Endothelial cell of umbilical vein (primary cell): ENCODE measurements around the gene MAP7D2. TPM values are rescaled to one million over a fixed set of nuclear protein-coding genes. Genes with fewer than 3 reads are reported as not detected.

ENCODE experiments used
- BruUV-seq: library from RNA; stranded (reverse); fragments of 400-500 nt; replicated peaks from 2 replicates; lab custom pipeline; 2021; lab: Mats Ljungman, UMichigan
- CTCF ChIA-PET: fragments of 300-600, 350-600 bp; sonication (Branson Sonifier 250); formaldehyde crosslinking; loops from one replicate; lab custom pipeline; 2021; ENCODE audit warnings: antibody characterized with exemption, inconsistent platforms; lab: Charles Lee
- POLR2A ChIA-PET: fragments of 300-600, 350-600 bp; sonication (Branson Sonifier 250); formaldehyde crosslinking; loops from one replicate; lab custom pipeline; 2021; ENCODE audit warnings: antibody characterized with exemption, inconsistent platforms; lab: Charles Lee
- DNase-seq: peaks from one replicate; pipeline ENCODE4 v3.0.0-alpha.2; 2011; ENCODE audit warnings: low read depth, low spot score
- FAIRE-seq: peaks from 2 replicates; lab custom pipeline; 2011; peaks lifted over from hg19 to GRCh38; lab: Jason Lieb, UNC
- H2AFZ ChIP-seq: 2 replicates; pipeline ENCODE4 v1.6.0; 2012; ENCODE audit warnings: low read depth, low read length, control low read depth, inconsistent platforms
- H3K27ac ChIP-seq: 2 replicates; pipeline ENCODE4 v1.5.1; 2011; ENCODE audit warnings: low read depth, mild to moderate bottlenecking, control low read depth, low read length, moderate library complexity; ENCODE audit not compliant: insufficient read depth
- H3K27me3 ChIP-seq, 2 experiments: 2 replicates each; pipeline versions ENCODE4 v1.6.0 to v1.6.1; 2011; ENCODE audit warnings: low read length in 2 of 2, mixed read lengths in 1 of 2; ENCODE audit not compliant: control insufficient read depth in 2 of 2, insufficient read depth in 2 of 2
- H3K36me3 ChIP-seq, 2 experiments: 2 replicates in 1 of 2; 3 replicates in 1 of 2; pipeline ENCODE4 v1.5.1; 2011; ENCODE audit warnings: low read length in 2 of 2, mild to moderate bottlenecking in 1 of 2, moderate library complexity in 1 of 2; ENCODE audit not compliant: control insufficient read depth in 2 of 2, insufficient read depth in 2 of 2; ENCODE audit errors: extremely low read depth in 1 of 2
- H3K4me1 ChIP-seq: 3 replicates; pipeline ENCODE4 v1.5.1; 2011; ENCODE audit warnings: mild to moderate bottlenecking, low read length; ENCODE audit not compliant: control insufficient read depth, insufficient read depth; ENCODE audit errors: extremely low read depth
- H3K4me2 ChIP-seq: 2 replicates; pipeline ENCODE4 v1.6.1; 2011; ENCODE audit warnings: low read length, control low read depth, mixed read lengths; ENCODE audit not compliant: insufficient read depth
- H3K4me3 ChIP-seq, 3 experiments: fragments of 200-600 bp in 1 of 3; sonication (generic), shearing (Covaris generic) in 1 of 3; replicated peaks in 1 of 3; 2 replicates each; pipeline ENCODE4 v1.5.1; 2011 to 2016; ENCODE audit warnings: control low read depth in 3 of 3, low read length in 3 of 3, mild to moderate bottlenecking in 2 of 3, inconsistent platforms in 1 of 3, low read depth in 1 of 3, moderate library complexity in 1 of 3; ENCODE audit not compliant: insufficient read depth in 1 of 3
- H3K79me2 ChIP-seq: 2 replicates; pipeline ENCODE4 v1.6.0; 2012; ENCODE audit warnings: low read length, inconsistent platforms; ENCODE audit not compliant: control insufficient read depth, insufficient read depth
- H3K9ac ChIP-seq: replicated peaks from 2 replicates; pipeline ENCODE3; 2011; ENCODE audit warnings: low read length, control low read depth; ENCODE audit not compliant: insufficient read depth; ENCODE audit errors: extremely low read depth
- H3K9me1 ChIP-seq: replicated peaks from 3 replicates; pipeline ENCODE4 v1.6.0; 2011; ENCODE audit warnings: mild to moderate bottlenecking, low read length; ENCODE audit not compliant: control insufficient read depth, insufficient read depth; ENCODE audit errors: extremely low read depth
- H3K9me3 ChIP-seq: replicated peaks from 2 replicates; pipeline ENCODE4 v1.5.1; 2012; ENCODE audit warnings: low read length, inconsistent platforms; ENCODE audit not compliant: control insufficient read depth, insufficient read depth
- H4K20me1 ChIP-seq: replicated peaks from 2 replicates; pipeline ENCODE3; 2011; ENCODE audit warnings: mild to moderate bottlenecking, low read length; ENCODE audit not compliant: control insufficient read depth, insufficient read depth; ENCODE audit errors: extremely low read depth
- CTCF ChIP-seq, 2 donors: IDR thresholded peaks; 1 replicate in 1 of 2; 2 replicates in 1 of 2; pipeline ENCODE4 v1.5.1; 2011; ENCODE audit warnings: low read length in 2 of 2, mild to moderate bottlenecking in 2 of 2, moderate library complexity in 2 of 2, control low read depth in 1 of 2, inconsistent platforms in 1 of 2, low read depth in 1 of 2; ENCODE audit not compliant: insufficient read depth in 1 of 2; ENCODE audit errors: extremely low read depth in 1 of 2
- EZH2 ChIP-seq: IDR thresholded peaks from 2 replicates; pipeline ENCODE4 v1.6.1; 2012; ENCODE audit warnings: borderline replicate concordance, low read depth, mild to moderate bottlenecking, moderate library complexity, low read length, inconsistent platforms; ENCODE audit not compliant: severe bottlenecking
- FOS ChIP-seq: IDR thresholded peaks from 2 replicates; pipeline ENCODE4 v1.6.1; 2011; ENCODE audit warnings: mild to moderate bottlenecking, low read length, moderate library complexity, borderline replicate concordance; ENCODE audit not compliant: insufficient read depth
- GATA2 ChIP-seq: IDR thresholded peaks from 2 replicates; pipeline ENCODE4 v1.7.0; 2011; ENCODE audit warnings: low read depth, mild to moderate bottlenecking, moderate library complexity, mixed read lengths, low read length; ENCODE audit not compliant: insufficient read length, insufficient read depth
- JUN ChIP-seq: IDR thresholded peaks from 2 replicates; pipeline ENCODE4 v1.6.1; 2011; ENCODE audit warnings: borderline replicate concordance, low read depth; ENCODE audit not compliant: insufficient read length, insufficient read depth
- MAX ChIP-seq: IDR thresholded peaks from 2 replicates; pipeline ENCODE4 v1.6.1; 2011; ENCODE audit not compliant: insufficient read depth, insufficient read length
- MYC ChIP-seq: IDR thresholded peaks from one replicate; pipeline ENCODE4 v1.6.1; 2011; ENCODE audit warnings: mild to moderate bottlenecking, low read depth, low read length
- POLR2A ChIP-seq: IDR thresholded peaks from 2 replicates; pipeline ENCODE4 v1.6.1; 2012; ENCODE audit warnings: low read depth, mild to moderate bottlenecking, control low read depth, low read length
- POLR2AphosphoS5 ChIP-seq: IDR thresholded peaks from 2 replicates; pipeline ENCODE4 v1.6.1; 2012; ENCODE audit warnings: low read depth, mild to moderate bottlenecking, control low read depth, low read length, moderate library complexity; ENCODE audit not compliant: insufficient read depth
- dilution Hi-C: fragments of 300-500 bp; cut with MboI; formaldehyde crosslinking; loops from one replicate; pipeline ENCODE4 v1.15.0; 2019; ENCODE audit warnings: low sequenced_read_pairs; ENCODE audit not compliant: extremely low pct_ligation_motif_present
- intact Hi-C: fragments of 100-400 bp; cut with micrococcal nuclease; formaldehyde crosslinking; loops from one replicate; pipeline ENCODE4 v1.10.0; 2022
- polyA plus RNA-seq, 4 experiments: library from polyadenylated mRNA; depleted of rRNA in 3 of 4; stranded (reverse) in 3 of 4; unstranded in 1 of 4; fragments of >200 nt; gene quantifications; 2 replicates each; pipeline versions ENCODE4 v1.2.1 to v1.2.3, GENCODE V29; 2011 to 2012; ENCODE audit warnings: missing spikeins in 1 of 4
- total RNA-seq: library from RNA; stranded (reverse); gene quantifications from 2 replicates; pipeline ENCODE4 v1.2.3, GENCODE V29; 2021

The MAP7D2 gene
- total and polyA plus RNA-seq, 2 donors (not counting 3 experiments of a cell fraction or from before 2014, with no cell fraction given): 0.08 to 0.15 TPM

GRCh38 chrX:20063153-20063552, 53.6 kb downstream of the MAP7D2 start:
- no peak for TF ChIP-seq CTCF (IDR thresholded peaks at IDR 0.05; ENCODE audit: extremely low read depth in 1 of 2, insufficient read depth in 1 of 2, low read depth in 1 of 2, low read length in 2 of 2)
- TF ChIP-seq POLR2AphosphoS5: no peak
- TF ChIP-seq GATA2: no peak
- TF ChIP-seq FOS: no peak
- TF ChIP-seq POLR2A: no peak
- TF ChIP-seq MYC: no peak
- no peak for TF ChIP-seq JUN
- TF ChIP-seq EZH2: no peak
- TF ChIP-seq MAX: no peak
- Histone ChIP-seq H3K79me2 (no peaks in the 10 kb centered on the region), H3K9ac (no peak overlapping the region), H3K9me3 (no peaks in the 10 kb centered on the region), H3K4me1 (peaks cover 4% of the 10 kb centered on the region), H3K4me2 (no peak overlapping the region), H3K36me3 (no peaks in the 10 kb centered on the region), H3K27me3 (no peaks in the 10 kb centered on the region), H3K9me1 (no peaks in the 10 kb centered on the region), H2AFZ (no peak overlapping the region), H4K20me1 (no peaks in the 10 kb centered on the region), H3K27ac (no peak overlapping the region), H3K4me3 (no peak overlapping the region)
- BruUV-seq: no TSS peak
- CTCF ChIA-PET: no interaction called here
- dilution Hi-C loops: no loop called here
- POLR2A ChIA-PET: no interaction called here
- FAIRE-seq (no peak), DNase-seq (no peak)
- intact Hi-C loops: loop anchor here (10.0 kb wide), 1 partner anchor 518 kb away; no protein-coding TSS in a partner anchor
